ENCODE data around the gene PIM1.
"Not testable (repeated sequence)": the region's sequence is repeated elsewhere in the genome, so short reads cannot be mapped to it uniquely, and the experiment has no call there.

DNA sequence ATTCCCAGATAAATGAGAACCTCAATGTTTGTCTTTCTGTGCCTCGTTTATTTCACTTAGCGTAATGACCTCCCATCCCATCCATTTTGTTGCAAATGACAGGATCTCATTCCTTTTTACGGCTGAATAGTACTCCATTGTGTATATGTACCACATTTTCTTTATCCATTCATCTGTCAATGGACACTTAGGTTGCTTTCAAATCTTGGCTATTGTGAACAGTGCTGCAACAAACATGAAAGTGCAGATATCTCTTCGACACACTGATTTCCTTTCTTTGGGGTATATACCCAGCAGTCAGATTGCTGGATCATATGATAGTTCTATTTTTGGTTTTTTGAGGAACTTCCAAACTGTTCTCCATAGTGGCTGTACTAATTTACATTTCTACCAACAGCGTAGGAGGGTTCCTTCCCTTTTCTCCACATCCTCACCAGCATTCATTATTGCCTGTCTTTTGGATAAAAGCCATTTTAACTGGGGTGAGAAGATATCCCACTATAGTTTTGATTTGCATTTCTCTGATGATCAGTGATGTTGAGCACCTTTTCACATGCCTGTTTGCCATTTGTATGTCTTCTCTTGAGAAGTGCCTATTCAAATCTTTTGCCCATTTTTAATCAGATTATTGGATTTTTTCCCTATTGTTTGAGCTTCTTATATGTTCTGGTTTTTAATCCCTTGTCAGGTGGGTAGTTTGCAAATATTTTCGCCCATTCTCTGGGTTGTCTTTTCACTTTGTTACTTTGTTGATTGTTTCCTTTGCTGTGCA, 16.2 kb downstream of the PIM1 start:
- TF ChIP-seq, protein P1, sequence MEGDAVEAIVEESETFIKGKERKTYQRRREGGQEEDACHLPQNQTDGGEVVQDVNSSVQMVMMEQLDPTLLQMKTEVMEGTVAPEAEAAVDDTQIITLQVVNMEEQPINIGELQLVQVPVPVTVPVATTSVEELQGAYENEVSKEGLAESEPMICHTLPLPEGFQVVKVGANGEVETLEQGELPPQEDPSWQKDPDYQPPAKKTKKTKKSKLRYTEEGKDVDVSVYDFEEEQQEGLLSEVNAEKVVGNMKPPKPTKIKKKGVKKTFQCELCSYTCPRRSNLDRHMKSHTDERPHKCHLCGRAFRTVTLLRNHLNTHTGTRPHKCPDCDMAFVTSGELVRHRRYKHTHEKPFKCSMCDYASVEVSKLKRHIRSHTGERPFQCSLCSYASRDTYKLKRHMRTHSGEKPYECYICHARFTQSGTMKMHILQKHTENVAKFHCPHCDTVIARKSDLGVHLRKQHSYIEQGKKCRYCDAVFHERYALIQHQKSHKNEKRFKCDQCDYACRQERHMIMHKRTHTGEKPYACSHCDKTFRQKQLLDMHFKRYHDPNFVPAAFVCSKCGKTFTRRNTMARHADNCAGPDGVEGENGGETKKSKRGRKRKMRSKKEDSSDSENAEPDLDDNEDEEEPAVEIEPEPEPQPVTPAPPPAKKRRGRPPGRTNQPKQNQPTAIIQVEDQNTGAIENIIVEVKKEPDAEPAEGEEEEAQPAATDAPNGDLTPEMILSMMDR (IDR thresholded peaks at IDR 0.05) = not testable (repeated sequence)
- TF ChIP-seq POLR2A (IDR thresholded peaks at IDR 0.05) = not testable (repeated sequence)

Data from lower leg skin (tissue), 3 donors.